Gastroesophageal sphincter (tissue), 3 donors: Measurements from ENCODE around the gene CTNNA3.

ENCODE experiments used
- CTCF ChIP-seq, 4 experiments: fragments of 200-600 bp in 2 of 4; fragments of 450-650 bp in 2 of 4; sonication (generic) in 1 of 4; IDR thresholded peaks; one replicate each; pipeline ENCODE4 v1.5.1; 2017 to 2019; ENCODE audit warnings: antibody characterized with exemption in 4 of 4, mild to moderate bottlenecking in 2 of 4, moderate library complexity in 2 of 4
- POLR2A ChIP-seq, 2 donors: fragments of 450-650 bp; IDR thresholded peaks; one replicate each; pipeline ENCODE4 v1.6.1; 2017; ENCODE audit warnings: antibody characterized with exemption in 2 of 2, mild to moderate bottlenecking in 2 of 2, moderate library complexity in 1 of 2

- no peak for TF ChIP-seq CTCF (IDR thresholded peaks at IDR 0.05)
- TF ChIP-seq POLR2A (IDR thresholded peaks at IDR 0.05): no peak
Observed at GRCh38 chr10:67622984-67623383, 73.0 kb downstream of the CTNNA3 start.
